Retinal pigment epithelial cell (primary cell): ENCODE results near the gene STARD4.

Source experiments
- DNase-seq: peaks from one replicate; pipeline ENCODE4 v3.0.0-alpha.2; 2010; ENCODE audit warnings: low read depth
- H3K4me3 ChIP-seq: 2 replicates; pipeline ENCODE4 v1.5.1; 2011; ENCODE audit warnings: mild to moderate bottlenecking, low read length, control low read depth, moderate library complexity
- TF ChIP-seq, protein P1 (sequence below): conservative IDR thresholded peaks from 2 replicates; pipeline ENCODE4 v1.5.1; 2011; ENCODE audit warnings: low read depth, low read length, control low read depth, inconsistent platforms

Gene STARD4

DNA sequence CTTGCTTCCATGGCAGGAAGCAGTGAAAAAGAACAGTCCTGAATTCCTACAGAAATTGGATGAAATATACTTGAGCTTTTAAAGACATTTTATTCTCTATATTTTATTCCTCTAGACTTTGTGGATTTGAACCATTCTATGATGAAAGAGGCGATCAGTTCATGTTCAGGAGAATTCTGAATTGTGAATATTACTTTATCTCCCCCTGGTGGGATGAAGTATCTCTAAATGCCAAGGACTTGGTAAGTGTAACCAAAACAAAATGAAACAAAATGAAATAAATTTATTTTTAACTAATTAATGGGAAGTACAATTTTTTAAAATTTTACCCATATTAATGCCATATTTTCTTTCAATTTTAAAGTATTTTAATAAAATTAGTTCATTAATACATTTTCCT is 34.1 kb downstream of the STARD4 start:
- TF ChIP-seq, protein P1, sequence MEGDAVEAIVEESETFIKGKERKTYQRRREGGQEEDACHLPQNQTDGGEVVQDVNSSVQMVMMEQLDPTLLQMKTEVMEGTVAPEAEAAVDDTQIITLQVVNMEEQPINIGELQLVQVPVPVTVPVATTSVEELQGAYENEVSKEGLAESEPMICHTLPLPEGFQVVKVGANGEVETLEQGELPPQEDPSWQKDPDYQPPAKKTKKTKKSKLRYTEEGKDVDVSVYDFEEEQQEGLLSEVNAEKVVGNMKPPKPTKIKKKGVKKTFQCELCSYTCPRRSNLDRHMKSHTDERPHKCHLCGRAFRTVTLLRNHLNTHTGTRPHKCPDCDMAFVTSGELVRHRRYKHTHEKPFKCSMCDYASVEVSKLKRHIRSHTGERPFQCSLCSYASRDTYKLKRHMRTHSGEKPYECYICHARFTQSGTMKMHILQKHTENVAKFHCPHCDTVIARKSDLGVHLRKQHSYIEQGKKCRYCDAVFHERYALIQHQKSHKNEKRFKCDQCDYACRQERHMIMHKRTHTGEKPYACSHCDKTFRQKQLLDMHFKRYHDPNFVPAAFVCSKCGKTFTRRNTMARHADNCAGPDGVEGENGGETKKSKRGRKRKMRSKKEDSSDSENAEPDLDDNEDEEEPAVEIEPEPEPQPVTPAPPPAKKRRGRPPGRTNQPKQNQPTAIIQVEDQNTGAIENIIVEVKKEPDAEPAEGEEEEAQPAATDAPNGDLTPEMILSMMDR, result peak; percentile 22
- no peak for DNase-seq

DNA sequence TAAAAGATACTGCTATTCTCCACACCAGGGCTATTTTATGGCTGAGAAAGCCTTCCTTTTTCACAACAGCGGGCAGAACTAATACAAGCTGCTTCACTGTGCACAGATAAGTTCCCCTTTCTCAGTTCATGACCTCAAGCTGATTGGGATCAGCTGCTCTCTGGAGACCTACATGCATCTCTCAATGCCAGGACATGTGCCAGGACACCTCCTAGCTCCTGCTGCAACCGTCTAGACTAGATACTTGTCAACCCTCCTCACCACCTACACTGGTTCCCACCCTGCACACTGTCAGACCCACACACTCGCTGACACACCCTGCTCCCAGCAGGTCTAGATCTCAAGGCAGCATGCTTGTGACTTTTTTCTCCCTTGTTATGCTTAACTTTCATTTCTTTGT is 39.8 kb downstream of the STARD4 start:
- no peak for DNase-seq
- TF ChIP-seq, protein P1, result no peak
- H3K4me3 ChIP-seq, result no peak overlapping the region

More for the DNA sequence above, 34.1 kb downstream of the STARD4 start:
- H3K4me3 ChIP-seq, result no peak overlapping the region

DNA sequence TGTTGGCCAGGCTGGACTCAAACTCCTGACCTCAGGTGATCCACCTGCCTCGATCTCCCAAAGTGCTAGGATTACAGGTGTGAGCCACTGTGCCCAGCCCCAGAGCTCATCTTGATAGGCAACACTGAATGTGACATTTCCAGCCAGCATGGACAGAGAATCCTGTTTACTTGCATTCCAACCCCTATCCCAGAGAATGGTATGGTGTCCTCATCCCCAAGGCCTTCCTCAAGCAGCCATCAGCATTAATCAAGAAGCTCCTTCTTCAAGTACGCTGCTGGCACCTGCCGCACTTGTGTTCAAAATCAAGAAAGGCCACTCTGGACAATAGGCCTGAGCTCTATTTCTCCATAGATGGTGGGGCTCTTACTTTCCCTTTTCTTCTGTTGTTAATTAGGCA is 40.2 kb downstream of the STARD4 start:
- H3K4me3 ChIP-seq, result no peak overlapping the region
- TF ChIP-seq, protein P1, result no peak
- DNase-seq, result no peak

DNA sequence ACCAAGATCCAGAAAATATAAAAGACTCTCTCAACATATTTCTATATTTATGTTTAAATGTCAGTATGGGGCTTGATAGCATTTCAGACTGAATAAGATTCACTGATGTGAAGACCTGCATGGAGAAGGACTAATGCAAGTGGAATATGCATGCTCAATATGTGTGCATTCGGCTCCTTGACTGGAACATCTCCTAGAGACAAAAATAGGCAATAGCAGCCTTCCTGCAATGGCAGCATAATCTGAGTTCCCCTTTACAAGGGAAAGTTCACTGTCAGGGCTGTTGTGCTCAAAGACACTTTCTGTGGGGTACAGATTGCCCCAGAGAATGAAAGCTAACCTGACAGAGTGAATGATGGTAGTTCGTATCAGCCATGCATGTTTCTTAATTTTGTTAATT is 42.4 kb downstream of the STARD4 start:
- no peak overlapping the region for H3K4me3 ChIP-seq
- TF ChIP-seq, protein P1, result no peak
- no peak for DNase-seq

DNA sequence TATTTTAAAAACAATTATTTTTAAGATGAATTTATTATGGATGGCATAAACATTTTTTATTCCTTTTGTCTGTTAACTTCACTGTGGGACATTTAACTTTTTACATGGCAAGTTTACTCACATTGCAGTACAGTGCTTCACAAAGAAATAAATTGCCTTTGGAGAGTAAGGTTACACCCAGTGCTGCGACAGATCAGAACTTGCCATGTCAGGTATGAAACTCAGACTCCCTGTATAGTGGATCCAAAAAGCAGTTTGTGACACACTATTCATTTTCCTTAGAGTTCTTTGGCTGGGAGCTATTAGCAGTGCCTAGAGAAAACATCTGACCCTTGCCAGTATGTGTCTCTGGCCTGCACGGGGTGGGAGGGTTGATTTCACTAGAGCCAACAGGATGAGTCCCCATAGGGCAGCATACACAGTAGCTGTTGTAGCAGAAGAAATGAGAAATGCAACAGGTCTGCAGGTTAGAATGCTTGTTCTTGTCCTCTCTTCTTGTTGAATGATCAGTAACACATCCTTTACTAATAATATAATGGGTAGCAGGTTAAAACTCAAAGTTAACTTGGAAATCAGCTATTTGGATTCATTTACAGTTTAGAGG is 42.9 kb downstream of the STARD4 start:
- DNase-seq, result no peak
- TF ChIP-seq, protein P1, result no peak
- H3K4me3 ChIP-seq, result no peak overlapping the region

DNA sequence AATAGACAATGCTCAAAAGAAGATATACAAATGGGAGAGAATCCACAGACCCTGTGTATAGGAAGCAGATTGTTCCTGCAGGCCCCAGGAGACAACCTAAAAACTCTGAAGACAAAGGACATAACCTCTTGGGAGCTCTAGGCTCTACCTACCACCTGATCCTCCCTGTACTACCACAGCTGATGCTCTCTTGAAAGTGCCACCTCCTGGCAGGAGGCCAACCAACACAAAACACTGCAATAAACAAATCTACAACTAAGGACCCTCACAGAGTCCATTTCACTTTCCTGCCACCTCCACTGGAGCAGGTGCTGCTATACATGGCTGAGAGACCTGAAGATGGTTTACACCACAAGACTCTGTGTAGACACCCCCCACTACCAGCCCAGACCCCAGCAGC is 49.0 kb downstream of the STARD4 start:
- TF ChIP-seq, protein P1, result no peak
- DNase-seq, result no peak
- no peak overlapping the region for H3K4me3 ChIP-seq

DNA sequence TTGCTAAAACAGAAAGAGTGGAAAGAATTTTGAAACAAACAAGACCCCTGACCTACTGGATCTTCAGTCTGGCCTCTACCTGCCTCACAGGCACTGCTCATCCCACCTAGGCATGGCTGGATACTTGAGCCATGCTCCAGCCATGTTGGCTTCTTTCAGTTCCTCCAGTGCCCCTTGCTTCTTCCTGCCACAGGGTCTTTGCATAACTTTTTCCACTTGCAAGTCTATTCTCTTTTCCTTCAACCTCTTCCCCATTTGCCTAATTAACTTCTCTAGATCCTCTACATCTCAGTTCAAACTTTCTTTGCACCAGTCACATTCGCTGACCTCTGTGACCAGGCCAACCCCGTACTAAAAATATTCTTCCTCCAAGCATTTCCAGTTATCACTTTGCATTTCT is 50.4 kb downstream of the STARD4 start:
- DNase-seq, result no peak

More for the DNA sequence above, 50.4 kb downstream of the STARD4 start:
- H3K4me3 ChIP-seq, result no peak overlapping the region
- TF ChIP-seq, protein P1, result no peak
